G401 (cell line): ENCODE results near the gene DSP. TPM values are rescaled to one million over a fixed set of nuclear protein-coding genes. Genes with fewer than 3 reads are reported as not detected.

Experiments used
- DNase-seq: peaks from one replicate; pipeline ENCODE4 v3.0.0-alpha.2; 2015; ENCODE audit warnings: low spot score
- in situ Hi-C: cut with HindIII; loops from 2 replicates; pipeline ENCODE4 v1.10.0; 2016; ENCODE audit warnings: low sequenced_read_pairs, mixed read lengths
- total RNA-seq: library from RNA; depleted of rRNA; stranded (reverse); fragments of >200 nt; shearing (Covaris generic); gene quantifications from 2 replicates; pipeline ENCODE4 v1.2.3, GENCODE V29; 2014; rRNA removed

The DSP gene, protein sequence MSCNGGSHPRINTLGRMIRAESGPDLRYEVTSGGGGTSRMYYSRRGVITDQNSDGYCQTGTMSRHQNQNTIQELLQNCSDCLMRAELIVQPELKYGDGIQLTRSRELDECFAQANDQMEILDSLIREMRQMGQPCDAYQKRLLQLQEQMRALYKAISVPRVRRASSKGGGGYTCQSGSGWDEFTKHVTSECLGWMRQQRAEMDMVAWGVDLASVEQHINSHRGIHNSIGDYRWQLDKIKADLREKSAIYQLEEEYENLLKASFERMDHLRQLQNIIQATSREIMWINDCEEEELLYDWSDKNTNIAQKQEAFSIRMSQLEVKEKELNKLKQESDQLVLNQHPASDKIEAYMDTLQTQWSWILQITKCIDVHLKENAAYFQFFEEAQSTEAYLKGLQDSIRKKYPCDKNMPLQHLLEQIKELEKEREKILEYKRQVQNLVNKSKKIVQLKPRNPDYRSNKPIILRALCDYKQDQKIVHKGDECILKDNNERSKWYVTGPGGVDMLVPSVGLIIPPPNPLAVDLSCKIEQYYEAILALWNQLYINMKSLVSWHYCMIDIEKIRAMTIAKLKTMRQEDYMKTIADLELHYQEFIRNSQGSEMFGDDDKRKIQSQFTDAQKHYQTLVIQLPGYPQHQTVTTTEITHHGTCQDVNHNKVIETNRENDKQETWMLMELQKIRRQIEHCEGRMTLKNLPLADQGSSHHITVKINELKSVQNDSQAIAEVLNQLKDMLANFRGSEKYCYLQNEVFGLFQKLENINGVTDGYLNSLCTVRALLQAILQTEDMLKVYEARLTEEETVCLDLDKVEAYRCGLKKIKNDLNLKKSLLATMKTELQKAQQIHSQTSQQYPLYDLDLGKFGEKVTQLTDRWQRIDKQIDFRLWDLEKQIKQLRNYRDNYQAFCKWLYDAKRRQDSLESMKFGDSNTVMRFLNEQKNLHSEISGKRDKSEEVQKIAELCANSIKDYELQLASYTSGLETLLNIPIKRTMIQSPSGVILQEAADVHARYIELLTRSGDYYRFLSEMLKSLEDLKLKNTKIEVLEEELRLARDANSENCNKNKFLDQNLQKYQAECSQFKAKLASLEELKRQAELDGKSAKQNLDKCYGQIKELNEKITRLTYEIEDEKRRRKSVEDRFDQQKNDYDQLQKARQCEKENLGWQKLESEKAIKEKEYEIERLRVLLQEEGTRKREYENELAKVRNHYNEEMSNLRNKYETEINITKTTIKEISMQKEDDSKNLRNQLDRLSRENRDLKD (N-terminal part only)
- total RNA-seq = 118 and 161 TPM in 2 replicates

GRCh38 chr6:7541175-7542064 is at the start of gene DSP:
TSS of gene DSP (plus strand) at chr6:7541671. CDS start at chr6:7541916, 245 bp downstream.
- peak; percentile 15 for DNase-seq
- in situ Hi-C loops = no loop called here

DNA sequence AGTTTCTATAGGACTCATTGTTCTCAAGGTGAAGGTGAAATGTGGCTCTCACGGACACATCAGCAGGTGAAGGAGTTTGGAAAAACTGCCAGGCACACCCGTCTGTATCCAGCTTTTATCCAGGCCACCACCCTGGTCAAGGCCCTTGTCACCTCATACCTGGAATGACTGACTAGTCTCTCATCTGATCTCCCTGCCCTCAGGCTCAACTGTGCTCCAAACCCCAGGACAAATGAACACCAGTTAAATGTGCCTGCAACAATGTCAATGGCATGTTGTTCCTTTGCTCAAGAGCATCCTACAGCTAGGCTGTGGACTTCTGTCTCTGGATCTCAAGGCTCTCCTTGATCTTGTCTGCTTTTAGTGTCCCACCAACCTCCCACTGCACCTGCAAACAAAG is 47.6 kb upstream of the DSP start:
- in situ Hi-C loops = no loop called here
- DNase-seq = no peak

DNA sequence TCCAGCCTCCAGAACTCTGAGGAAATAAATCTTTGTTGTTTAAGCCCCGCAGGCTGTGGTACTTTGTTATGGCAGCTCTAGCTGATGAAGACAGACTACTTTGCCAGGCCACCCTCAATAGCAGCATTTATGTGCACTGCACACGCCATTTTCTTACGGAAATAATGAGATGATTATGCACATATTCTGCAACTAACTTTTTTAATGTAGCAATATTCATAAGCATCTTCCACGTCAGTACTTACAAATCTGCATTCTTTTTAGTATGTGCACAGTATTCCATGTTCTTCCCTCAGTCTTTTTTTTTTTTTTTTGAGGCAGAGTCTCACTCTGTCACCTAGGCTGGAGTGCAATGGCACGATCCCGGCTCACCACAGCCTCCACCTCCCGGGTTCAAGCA is 46.8 kb upstream of the DSP start:
- DNase-seq = no peak
- in situ Hi-C loops = no loop called here

GRCh38 chr6:7496266-7496875 is 45.1 kb upstream of the DSP start:
- in situ Hi-C loops = no loop called here
- no peak for DNase-seq

DNA sequence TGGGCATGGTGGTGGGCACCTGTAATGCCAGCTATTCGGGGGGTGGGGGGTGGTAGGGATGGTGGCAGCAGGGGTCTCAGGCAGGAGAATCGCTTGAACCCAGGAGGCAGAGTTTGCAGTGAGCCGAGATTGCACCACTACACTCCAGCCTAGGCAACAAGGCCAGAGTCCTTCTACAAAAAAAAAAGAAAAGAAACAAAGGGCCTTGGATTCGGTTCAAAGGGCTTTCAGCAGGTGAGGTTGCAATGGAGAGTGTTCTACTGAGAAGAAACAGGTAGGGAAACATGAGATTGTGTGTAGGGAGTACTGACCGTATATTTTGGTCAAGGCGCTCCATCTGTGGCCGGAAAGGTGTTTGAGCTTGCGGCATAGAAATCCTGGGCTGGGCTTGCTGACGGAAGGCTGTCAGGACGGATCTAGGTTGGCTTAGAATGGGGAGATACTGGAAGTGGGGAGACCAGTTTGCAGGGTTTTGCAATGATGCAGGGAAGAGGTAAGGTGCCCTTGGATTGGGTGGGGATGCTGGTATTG is 40.7 kb upstream of the DSP start:
- DNase-seq = no peak
- in situ Hi-C loops = no loop called here

- no peak for DNase-seq
- in situ Hi-C loops = no loop called here
Observed at GRCh38 chr6:7502743-7503142, 38.7 kb upstream of the DSP start.

DNA sequence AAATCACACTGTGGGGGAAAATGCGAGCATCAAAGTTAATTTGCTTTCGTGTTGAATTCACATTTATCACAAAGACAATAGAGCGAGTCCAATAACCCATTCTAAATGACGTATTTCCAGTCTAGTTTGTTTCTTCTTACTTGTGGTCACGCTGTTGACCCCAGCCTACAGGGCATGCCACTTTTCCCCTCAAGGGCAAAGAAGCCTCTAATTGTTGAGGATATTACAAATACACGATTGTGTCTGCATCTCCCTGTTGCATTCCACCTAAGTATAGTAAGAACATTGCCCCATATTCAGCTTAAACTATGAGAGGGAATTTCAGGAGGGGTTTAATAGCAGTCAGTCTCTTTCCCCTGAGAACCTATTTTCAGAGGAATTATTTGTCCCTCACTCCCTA is 37.4 kb upstream of the DSP start:
- no peak for DNase-seq
- in situ Hi-C loops = no loop called here

DNA sequence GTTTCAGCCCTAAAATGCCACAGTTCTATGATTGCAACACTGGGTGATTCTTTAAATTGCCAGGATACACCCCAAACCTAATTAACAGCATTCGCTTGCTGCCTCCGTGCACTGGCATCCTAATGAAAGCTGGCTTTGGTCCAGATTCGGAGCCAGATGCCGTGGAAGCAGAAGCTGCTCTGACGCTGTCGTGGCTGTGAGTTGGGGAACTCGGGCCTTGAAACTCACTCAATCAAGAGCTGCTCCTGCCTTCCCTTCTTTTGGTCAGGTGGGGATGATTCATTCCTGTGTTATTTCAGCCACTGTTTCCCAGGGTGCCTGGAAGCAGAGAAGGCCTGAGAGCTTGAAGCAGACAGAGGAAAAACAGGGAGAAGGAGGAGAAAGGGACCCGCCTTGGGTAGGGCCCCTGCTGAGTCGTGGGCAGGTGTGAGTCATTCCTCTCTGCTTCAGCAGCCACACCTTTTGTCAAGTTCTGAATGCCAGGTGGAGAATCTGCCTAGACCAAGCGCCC is 36.2 kb upstream of the DSP start:
- DNase-seq = peak; percentile 54
- in situ Hi-C loops = no loop called here

- no peak for DNase-seq
- in situ Hi-C loops = no loop called here
Observed at GRCh38 chr6:7507600-7507999, 33.9 kb upstream of the DSP start.

DNA sequence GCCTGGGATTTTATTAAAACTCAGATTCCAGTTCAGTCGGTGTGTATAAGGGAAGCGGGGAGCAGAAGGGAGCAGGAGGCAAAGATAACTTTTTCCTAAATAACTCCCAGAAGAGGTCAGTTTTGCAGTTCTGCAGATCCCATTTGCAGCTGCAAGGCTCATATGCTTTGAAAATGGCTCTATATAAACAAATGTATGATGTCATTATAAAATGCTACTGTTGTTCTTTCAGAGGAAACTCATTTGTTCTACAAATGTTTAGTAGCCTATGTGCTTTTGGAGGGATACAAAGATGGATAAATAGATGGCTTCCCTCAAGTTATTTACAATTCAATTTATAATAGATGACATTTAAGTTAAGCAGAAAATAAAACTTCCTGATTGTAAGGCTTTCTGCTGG is 29.2 kb upstream of the DSP start:
- in situ Hi-C loops = no loop called here
- DNase-seq = no peak

DNA sequence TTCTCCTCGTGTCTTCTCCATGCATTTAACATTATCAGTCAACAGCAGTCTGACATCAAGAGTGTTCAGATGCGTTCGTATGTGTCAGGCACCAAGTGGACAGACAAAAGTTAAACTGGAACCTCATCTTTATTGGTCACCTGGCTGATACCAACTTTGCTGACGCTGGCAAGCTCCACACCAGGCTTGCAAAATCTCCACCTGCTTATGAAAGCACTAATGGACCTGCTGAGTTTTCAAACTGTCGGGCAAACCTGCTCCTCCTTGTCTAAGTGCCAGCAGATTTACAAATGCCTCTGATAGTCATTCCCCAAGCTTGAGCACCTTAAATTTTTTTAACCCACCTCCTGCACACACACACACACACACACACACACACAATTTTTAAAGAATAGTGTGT is 27.9 kb upstream of the DSP start:
- in situ Hi-C loops = no loop called here
- no peak for DNase-seq

DNA sequence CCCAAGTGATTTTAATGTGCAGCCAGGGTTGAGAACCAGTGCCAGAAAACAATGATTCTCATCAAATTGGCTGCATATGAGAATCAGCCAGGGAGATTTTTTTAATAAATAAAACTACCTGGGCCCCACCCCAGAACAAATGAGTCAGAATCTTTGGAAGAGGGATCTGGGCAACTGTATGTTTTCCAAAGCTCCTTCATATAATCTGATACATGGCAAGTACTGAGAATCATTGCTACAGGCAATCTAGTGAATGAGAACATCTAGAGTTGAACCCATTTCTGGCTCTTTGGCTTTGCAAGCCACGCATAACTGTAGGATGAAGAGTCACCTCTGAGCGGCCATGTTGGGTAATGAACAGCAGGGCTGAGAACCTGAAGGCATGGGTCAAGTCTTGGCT is 26.1 kb upstream of the DSP start:
- no peak for DNase-seq
- in situ Hi-C loops = no loop called here

- no peak for DNase-seq
- in situ Hi-C loops = no loop called here
Observed at GRCh38 chr6:7518877-7519276, 22.6 kb upstream of the DSP start.

DNA sequence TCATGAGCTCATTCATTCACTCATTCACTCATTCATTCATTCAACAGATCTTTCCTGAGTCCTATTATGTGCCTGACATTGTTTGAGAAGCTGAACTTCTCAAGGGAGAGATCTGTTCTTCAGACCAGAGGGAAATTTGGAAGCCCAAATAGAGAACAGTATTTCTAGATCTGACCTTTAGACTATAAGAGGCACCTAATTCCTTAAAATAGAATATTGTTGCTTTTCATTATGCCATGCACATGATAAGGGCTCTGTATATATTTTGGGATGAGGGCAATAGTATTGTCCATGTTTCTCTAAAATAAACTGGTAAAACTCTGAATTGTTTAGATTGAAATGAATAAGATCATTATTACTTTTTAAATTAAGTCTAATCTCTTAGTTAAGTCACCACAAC is 18.6 kb upstream of the DSP start:
- in situ Hi-C loops = no loop called here
- DNase-seq = no peak

DNA sequence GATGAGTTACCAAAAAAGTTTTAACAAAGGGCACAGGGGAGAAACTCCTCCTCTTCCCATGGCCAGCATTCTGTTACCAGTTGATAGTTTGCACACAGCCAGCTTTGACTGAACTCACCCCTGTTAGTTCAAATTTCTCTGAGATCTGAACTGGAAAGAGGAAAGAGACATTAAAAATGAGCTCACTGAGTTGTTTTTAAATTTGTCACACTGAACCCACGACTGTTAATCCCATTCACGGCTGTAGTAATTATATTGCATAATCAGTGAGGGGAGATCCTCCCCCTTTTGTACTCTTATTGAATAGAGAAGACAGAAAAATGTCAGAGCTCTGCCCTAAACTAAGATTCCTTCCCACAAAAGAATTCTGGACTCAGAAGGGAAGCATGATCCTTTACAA is 17.5 kb upstream of the DSP start:
- in situ Hi-C loops = no loop called here
- DNase-seq = no peak

GRCh38 chr6:7526755-7527154 is 14.7 kb upstream of the DSP start:
- no peak for DNase-seq
- in situ Hi-C loops = no loop called here

- in situ Hi-C loops = no loop called here
Observed at GRCh38 chr6:7528565-7528964, 12.9 kb upstream of the DSP start.

DNA sequence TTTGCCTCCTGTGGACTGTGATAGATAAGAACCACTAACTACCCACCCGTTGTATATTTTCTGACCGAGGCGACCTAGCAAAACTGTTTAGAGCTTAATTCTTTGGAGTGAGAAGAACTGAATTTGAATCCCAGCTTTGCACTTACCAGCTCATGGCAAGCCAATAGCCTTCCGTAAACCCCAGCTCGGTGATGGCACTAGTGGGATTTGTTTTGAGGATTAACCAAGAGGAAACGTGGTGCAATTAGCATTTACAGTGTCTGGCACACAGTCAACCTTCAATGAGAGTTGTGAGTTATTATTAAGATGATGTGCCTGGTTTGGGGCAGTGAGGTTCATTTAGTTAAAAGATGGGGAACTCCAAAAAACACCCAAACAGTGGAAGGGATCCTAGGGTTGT is 12.3 kb upstream of the DSP start:
- in situ Hi-C loops = no loop called here

More at GRCh38 chr6:7528565-7528964, 12.9 kb upstream of the DSP start:
- DNase-seq = no peak

More for the DNA sequence above, 12.3 kb upstream of the DSP start:
- no peak for DNase-seq
